Muscle layer of colon (tissue), 2 donors: Measurements from ENCODE around the gene WDFY4.

Experiments
- H3K27ac ChIP-seq: one replicate; pipeline ENCODE4 v1.7.0; 2013; ENCODE audit warnings: low read depth, mild to moderate bottlenecking, low read length, moderate library complexity
- H3K27me3 ChIP-seq, 2 donors: one replicate each; pipeline ENCODE4 v1.7.0; 2013; ENCODE audit warnings: low read length in 2 of 2, mild to moderate bottlenecking in 2 of 2; ENCODE audit not compliant: insufficient read depth in 2 of 2, control insufficient read depth in 1 of 2
- H3K36me3 ChIP-seq: one replicate; pipeline ENCODE4 v1.7.0; 2013; ENCODE audit warnings: mild to moderate bottlenecking, low read length; ENCODE audit not compliant: insufficient read depth
- H3K4me1 ChIP-seq: one replicate; pipeline ENCODE4 v1.7.0; 2013; ENCODE audit warnings: mild to moderate bottlenecking, low read length; ENCODE audit not compliant: insufficient read depth
- H3K4me3 ChIP-seq, 2 donors: one replicate each; pipeline ENCODE4 v1.7.0; 2013; ENCODE audit warnings: low read length in 2 of 2, low read depth in 1 of 2, mild to moderate bottlenecking in 1 of 2, moderate library complexity in 1 of 2
- H3K9ac ChIP-seq: one replicate; pipeline ENCODE4 v1.7.0; 2013; ENCODE audit warnings: low read length
- H3K9me3 ChIP-seq: one replicate; pipeline ENCODE4 v1.7.0; 2013; ENCODE audit warnings: mild to moderate bottlenecking, low read length
- donor health status: abdominal sarcoma.
- donor health status: Adenocarcinoma of cecum.

WDFY4 gene

DNA sequence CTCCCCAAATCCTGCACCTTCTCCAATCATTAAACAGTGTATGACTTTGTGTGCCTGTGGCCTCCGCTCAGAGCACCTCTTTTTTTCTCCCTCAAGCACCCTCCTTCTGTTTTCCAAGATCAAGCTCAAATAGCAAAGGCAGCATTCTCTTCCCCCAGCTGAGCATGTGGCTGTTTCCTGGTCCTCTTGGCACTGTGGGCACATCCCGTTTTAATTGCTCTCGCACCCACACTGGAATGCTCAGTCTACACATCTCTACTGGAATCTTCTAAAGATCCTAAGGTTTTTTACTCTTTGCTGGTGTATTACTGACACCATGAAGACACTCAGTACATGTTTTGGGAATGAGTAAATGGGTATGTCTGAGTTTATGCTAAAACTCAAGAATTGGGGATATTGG lies 107.4 kb downstream of the WDFY4 start:
- Histone ChIP-seq H3K9ac (no peak overlapping the region), H3K27me3 (no peaks in the 10 kb centered on the region), H3K36me3 (no peaks in the 10 kb centered on the region), H3K4me1 (peaks cover 6% of the 10 kb centered on the region), H3K27ac (no peak overlapping the region), H3K9me3 (no peaks in the 10 kb centered on the region), H3K4me3 (no peak overlapping the region)

DNA sequence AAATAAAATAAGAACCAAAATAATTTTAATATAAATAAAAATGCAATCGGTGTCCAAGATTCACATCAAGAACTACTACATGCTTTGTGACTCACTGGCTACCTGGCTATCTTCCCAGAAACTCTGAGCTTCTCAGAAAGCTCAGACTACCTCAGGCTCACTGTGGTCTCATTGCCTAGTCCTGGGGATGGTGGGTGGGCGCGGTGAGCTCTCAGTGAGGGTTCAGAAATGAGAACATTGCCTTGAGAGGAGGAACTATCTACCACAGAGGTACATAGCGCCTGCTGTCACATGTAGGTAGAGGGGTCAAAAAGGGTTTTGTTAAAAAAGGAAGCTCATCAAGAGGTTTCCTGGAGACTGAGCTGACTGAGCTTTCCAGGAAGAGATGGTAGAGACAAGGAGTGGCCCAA lies 108.0 kb downstream of the WDFY4 start:
- H3K36me3 ChIP-seq = no peaks in the 10 kb centered on the region
- peaks cover 6% of the 10 kb centered on the region for H3K4me1 ChIP-seq
- no peaks in the 10 kb centered on the region for H3K27me3 ChIP-seq
- H3K9ac ChIP-seq = no peak overlapping the region
- H3K9me3 ChIP-seq = no peaks in the 10 kb centered on the region
- no peak overlapping the region for H3K27ac ChIP-seq
- no peak overlapping the region for H3K4me3 ChIP-seq

DNA sequence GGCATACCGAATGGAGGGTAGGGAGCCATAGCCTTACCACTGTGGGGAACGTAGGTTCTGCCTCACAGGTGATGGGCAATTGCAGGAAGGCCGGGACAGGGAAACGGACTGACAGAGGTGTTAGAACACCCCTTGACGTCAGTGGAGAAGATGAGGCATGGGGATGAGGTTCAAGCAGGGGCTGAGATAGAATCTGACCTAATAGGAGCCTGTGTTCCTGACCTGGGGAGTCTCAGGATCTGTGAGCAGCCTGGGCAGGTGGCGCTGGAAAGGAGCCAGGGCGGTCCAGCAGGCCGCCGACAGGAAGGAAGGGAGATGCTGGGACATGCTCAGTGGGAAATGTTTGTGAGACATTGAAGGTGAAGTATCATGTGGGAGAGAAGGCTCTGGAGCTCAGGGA lies 109.4 kb downstream of the WDFY4 start:
- Histone ChIP-seq H3K27ac (no peak overlapping the region), H3K9me3 (no peaks in the 10 kb centered on the region), H3K4me1 (peaks cover 10% of the 10 kb centered on the region), H3K4me3 (no peak overlapping the region), H3K27me3 (no peaks in the 10 kb centered on the region), H3K36me3 (no peaks in the 10 kb centered on the region), H3K9ac (no peak overlapping the region)

DNA sequence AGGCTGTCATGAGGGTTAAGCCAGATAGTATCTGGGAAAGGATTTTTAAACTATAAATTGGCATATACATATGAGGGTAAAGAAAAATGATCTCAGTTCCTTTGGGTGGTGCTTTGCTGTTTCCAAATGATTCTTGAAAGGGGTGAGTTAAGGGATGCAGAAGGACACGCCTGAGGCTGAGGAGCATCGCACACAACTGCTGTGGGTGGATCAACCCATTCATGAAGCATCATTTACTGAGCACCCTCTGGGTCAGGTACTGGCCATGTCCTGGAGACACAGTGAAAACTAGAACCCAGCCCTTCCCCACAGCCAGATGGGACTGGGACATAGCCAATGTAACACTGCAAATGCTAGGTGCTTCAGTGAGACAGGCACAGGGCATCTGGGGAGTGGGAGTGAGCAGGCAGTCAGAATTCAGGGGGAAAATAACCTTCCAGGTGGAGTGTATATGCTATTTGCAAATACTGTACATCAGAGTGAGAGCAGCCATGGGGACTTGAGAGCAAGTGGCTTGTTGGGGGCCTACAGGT lies 112.1 kb downstream of the WDFY4 start:
- H3K27me3 ChIP-seq = no peaks in the 10 kb centered on the region
- no peak overlapping the region for H3K27ac ChIP-seq
- no peak overlapping the region for H3K4me3 ChIP-seq
- no peaks in the 10 kb centered on the region for H3K9me3 ChIP-seq
- peaks cover 10% of the 10 kb centered on the region for H3K4me1 ChIP-seq
- no peaks in the 10 kb centered on the region for H3K36me3 ChIP-seq
- H3K9ac ChIP-seq = no peak overlapping the region

DNA sequence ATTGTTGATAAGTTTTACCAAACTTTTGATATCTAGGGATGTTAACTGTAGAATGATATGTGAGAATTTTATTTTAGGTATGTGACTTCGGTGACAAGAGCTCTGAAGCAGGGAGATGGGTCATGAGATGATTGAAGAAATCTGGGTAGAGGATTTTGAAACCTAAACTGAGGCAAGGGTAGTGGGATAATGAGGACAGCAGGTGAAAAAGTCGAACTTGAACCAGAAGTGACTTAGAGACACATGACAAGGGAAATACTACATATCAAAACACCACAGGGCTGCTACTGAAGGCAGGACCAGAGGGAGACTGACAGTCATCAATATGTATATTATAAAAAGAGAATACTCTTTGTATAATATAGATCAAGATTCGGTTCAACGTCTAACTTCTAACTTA lies 113.2 kb downstream of the WDFY4 start:
- H3K27me3 ChIP-seq = no peaks in the 10 kb centered on the region
- no peak overlapping the region for H3K27ac ChIP-seq
- no peaks in the 10 kb centered on the region for H3K36me3 ChIP-seq
- H3K4me3 ChIP-seq = no peak overlapping the region
- no peak overlapping the region for H3K9ac ChIP-seq
- no peaks in the 10 kb centered on the region for H3K9me3 ChIP-seq
- peaks cover 4% of the 10 kb centered on the region for H3K4me1 ChIP-seq

DNA sequence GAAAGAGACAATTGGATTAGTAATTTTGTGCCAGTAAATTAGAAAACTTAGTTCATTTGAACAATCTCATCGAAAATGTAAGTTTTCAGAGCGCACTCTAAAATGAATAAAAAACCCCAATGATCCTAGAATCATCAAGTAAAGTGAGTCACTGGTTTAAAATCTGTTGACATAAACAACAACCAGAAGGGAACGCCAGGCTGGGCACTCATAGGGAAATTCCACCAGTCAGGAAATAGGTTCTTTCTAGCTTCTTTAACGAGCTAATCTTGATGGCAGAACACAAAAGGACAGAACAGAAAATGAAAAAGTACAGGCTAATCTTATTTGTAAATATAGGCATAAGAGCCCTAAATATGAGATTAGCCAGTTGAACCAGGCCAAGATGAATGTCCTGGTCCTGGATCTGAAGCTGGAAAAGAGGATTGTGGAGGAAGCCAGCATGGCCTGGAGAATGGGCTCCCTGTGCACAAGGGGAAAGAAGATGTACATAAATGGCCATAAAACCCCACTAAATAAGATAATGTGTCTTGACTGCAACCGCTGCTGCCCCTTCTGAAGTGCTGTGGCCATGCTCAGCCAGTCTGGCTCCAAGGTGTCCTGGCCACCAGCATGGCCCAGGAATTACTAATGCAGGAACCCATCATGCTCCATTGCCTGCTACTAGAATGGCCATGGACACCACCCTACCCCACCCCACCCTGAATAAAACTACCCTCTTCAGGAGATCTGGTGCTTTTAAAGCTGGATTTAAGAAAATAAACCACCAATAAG lies 114.0 kb downstream of the WDFY4 start:
- Histone ChIP-seq H3K4me1 (peaks cover 4% of the 10 kb centered on the region), H3K4me3 (no peak overlapping the region), H3K9ac (no peak overlapping the region), H3K36me3 (no peaks in the 10 kb centered on the region), H3K27ac (no peak overlapping the region), H3K27me3 (no peaks in the 10 kb centered on the region), H3K9me3 (no peaks in the 10 kb centered on the region)

DNA sequence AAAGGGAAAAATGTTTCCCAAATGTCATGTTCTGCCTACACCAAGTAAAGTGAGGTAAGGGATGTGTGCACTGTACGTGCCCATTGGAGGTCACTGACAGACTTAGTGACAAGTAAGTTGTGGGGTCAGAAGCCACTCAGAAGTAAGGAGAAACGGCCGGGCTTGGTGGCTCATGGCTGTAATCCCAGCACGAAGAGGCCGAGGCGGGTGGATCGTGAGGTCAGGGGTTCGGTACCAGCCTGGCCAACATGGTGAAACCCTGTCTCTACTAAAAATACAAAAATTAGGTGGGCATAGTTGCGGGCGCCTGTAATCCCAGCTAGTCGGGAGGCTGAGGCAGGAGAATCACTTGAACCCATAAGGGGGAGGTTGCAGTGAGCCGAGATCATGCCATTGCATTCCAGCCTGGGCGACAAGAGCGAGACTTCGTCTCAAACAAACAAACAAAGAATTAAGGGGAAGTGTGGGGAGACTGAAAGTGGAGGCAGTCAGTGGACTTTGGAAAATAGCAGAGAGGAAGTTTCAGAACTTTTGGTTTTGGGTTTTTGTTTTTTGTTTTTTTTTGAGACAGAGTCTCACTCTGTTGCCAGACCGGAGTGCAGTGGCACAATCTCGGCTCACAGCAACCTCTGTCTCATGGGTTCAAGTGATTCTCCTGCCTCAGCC lies 114.8 kb downstream of the WDFY4 start:
- H3K4me3 ChIP-seq = no peak overlapping the region
- no peaks in the 10 kb centered on the region for H3K9me3 ChIP-seq
- H3K27me3 ChIP-seq = no peaks in the 10 kb centered on the region
- no peak overlapping the region for H3K27ac ChIP-seq
- no peak overlapping the region for H3K9ac ChIP-seq
- H3K4me1 ChIP-seq = peaks cover 4% of the 10 kb centered on the region
- no peaks in the 10 kb centered on the region for H3K36me3 ChIP-seq

DNA sequence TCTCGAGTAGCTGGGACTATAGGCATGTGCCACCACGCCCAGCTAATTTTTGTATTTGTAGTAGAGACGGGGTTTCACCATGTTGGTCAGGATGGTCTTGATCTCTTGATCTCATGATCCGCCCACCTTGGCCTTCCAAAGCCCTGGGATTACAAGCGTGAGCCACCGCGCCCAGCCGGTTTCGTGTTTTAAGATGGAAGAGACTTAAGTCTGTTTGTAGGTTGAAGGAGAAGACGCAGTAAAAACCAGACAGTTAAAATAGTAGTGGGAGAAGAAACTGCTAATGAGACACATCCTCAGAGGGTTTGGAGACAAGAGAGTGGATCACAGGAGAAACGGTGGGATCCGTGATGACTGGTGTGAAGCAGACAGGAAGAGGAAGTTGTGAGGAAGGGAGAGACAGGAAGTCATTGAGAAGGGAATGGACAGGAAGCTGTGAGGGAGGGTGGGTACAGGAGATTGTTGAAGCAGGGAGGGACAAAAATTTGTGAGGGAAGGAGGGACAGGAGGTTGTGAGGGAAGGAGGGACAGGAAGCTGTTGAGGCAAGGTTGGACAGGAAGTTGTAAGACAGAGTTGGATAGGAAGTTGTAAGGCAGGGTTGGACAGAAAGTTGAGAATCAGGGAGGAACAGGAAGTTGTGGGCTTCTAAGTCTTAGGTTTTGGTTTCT lies 115.5 kb downstream of the WDFY4 start:
- Histone ChIP-seq H3K9ac (no peak overlapping the region), H3K27ac (peak overlapping the region; percentile 34), H3K27me3 (no peaks in the 10 kb centered on the region), H3K36me3 (no peaks in the 10 kb centered on the region), H3K9me3 (no peaks in the 10 kb centered on the region), H3K4me3 (no peak overlapping the region), H3K4me1 (peaks cover 4% of the 10 kb centered on the region)

DNA sequence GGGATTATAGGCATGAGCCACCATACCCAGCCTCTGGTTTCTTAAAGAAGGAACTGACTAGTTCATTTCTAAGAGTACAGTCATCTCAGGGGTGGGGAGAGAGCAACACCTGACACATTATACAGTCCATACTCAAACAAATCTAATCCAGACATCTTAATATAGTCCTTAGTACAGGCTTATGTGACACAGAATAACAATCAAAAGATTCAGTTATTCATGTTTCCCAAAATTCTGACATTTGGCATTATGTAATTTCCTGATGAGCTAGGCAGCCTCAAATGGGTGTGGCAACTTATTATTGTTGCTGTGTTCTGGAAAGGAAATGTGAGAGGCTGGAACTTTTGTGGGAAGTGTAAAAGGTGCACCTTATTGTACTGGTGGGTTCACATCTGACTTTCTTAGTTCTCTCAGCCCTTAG lies 116.3 kb downstream of the WDFY4 start:
- Histone ChIP-seq H3K9ac (no peak overlapping the region), H3K4me1 (peaks cover 4% of the 10 kb centered on the region), H3K27me3 (no peaks in the 10 kb centered on the region), H3K27ac (peak overlapping the region; percentile 19), H3K36me3 (no peaks in the 10 kb centered on the region), H3K4me3 (no peak overlapping the region), H3K9me3 (no peaks in the 10 kb centered on the region)

DNA sequence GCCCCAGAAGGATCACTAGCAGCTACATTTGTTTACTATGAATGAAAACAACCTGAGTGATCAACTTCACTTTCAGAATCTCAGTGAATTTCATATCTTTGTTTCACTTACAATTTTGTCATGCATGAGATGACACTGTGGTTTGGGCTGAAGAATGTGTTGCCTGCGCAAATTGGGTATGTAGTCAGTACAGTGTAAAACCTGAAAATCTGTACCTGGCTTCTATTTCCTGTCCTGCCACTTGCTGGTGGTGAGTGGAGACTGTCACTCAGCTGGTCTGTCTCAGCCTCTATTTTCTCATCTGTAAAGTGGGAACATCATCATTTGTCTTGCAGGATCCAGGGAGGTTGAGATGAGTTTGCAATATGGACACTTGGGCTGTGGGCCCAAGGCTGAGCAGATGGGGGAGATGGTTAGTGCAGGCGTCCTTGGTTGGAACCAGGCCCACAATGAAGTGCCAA lies 118.0 kb downstream of the WDFY4 start:
- Histone ChIP-seq H3K4me1 (peaks cover 4% of the 10 kb centered on the region), H3K9ac (no peak overlapping the region), H3K36me3 (no peaks in the 10 kb centered on the region), H3K27me3 (no peaks in the 10 kb centered on the region), H3K9me3 (no peaks in the 10 kb centered on the region), H3K27ac (no peak overlapping the region), H3K4me3 (no peak overlapping the region)

DNA sequence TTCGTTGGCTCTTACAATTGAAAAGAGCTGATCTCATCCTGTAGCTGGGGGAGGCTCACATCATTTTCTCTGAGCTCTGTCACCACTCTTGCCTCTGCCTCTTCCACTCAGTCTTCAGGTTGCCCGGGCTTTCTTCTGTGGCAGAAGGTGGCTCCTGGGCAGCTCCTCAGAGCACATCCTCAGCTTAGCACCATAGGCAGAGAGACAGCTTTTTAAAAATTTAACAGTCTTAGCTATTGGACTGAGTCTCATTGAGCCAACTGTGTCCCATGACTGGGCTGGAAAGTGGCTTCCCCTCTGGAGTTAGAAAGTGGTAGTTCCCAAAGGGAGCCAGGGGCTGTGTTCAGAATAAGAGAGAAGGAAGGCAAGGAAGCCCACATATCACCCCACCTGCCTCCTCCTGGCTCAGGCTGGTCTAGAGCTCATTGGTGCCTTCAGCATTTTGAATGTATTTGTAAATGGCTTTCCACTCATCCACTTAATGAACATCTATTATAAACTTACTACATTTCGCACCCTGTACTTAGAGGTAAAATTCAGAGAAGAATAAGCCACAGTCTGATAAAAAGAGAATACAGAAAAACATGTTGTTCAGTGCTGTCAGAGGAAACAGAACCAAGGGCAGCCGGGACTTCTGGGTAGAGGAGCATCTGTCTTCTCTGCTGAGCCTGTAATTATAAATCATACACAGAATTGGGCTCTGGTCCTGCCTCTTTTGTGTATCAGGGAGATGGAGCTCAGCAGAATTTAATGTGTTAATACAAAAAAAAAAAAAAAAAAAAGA lies 119.3 kb downstream of the WDFY4 start:
- H3K27ac ChIP-seq = no peak overlapping the region
- no peaks in the 10 kb centered on the region for H3K36me3 ChIP-seq
- H3K4me1 ChIP-seq = no peaks in the 10 kb centered on the region
- H3K9me3 ChIP-seq = no peaks in the 10 kb centered on the region
- H3K9ac ChIP-seq = no peak overlapping the region
- H3K27me3 ChIP-seq = no peaks in the 10 kb centered on the region
- no peak overlapping the region for H3K4me3 ChIP-seq
